BLaER1 treated with 17β-estradiol and CSF1 and Interleukin-3, amounts not matched to agents 10 nM and 100 nM (cell line): ENCODE measurements around the gene CRYZL1.

Source experiments
- H3K27ac ChIP-seq, 11 experiments: shearing (Covaris generic); formaldehyde crosslinking; 2 replicates each; pipeline ENCODE4 v1.8.1; 2022
- H3K27me3 ChIP-seq, 11 experiments: shearing (Covaris generic); formaldehyde crosslinking; 2 replicates each; pipeline ENCODE4 v1.8.1; 2022
- H3K36me3 ChIP-seq, 11 experiments: shearing (Covaris generic); formaldehyde crosslinking; 2 replicates each; pipeline ENCODE4 v1.8.1; 2022
- H3K4me1 ChIP-seq, 10 experiments: shearing (Covaris generic); formaldehyde crosslinking; 2 replicates each; pipeline ENCODE4 v1.8.1; 2022
- H3K4me2 ChIP-seq, 11 experiments: shearing (Covaris generic); formaldehyde crosslinking; 2 replicates each; pipeline ENCODE4 v1.8.1; 2022
- H3K4me3 ChIP-seq, 10 experiments: shearing (Covaris generic); formaldehyde crosslinking; 2 replicates each; pipeline ENCODE4 v1.8.1; 2022
- H3K9ac ChIP-seq, 11 experiments: shearing (Covaris generic); formaldehyde crosslinking; 2 replicates each; pipeline ENCODE4 v1.8.1; 2022
- H3K9me3 ChIP-seq, 11 experiments: shearing (Covaris generic); formaldehyde crosslinking; replicated peaks in 1 of 11; 2 replicates each; pipeline ENCODE4 v1.8.1; 2022
- H4K20me1 ChIP-seq, 11 experiments: shearing (Covaris generic); formaldehyde crosslinking; 2 replicates each; pipeline ENCODE4 v1.8.1; 2022
- Cebpa-rat ChIP-seq, 11 experiments: shearing (Covaris generic); IDR thresholded peaks; 2 replicates each; pipeline ENCODE4 v1.8.1; 2022

The CRYZL1 gene

GRCh38 chr21:33572350-33572749 lies 69.2 kb downstream of the CRYZL1 start:
- Histone ChIP-seq H3K4me1 (no peaks in the 10 kb centered on the region), H3K9ac (no peak overlapping the region), H3K36me3 (peaks cover 88 to 100% (median 95%) of the 10 kb centered on the region in 11 experiments)

GRCh38 chr21:33569991-33570390 lies 71.5 kb downstream of the CRYZL1 start:
- no peaks in the 10 kb centered on the region for H3K9me3 ChIP-seq
- H3K4me1 ChIP-seq, result no peaks in the 10 kb centered on the region
- H4K20me1 ChIP-seq, result peaks cover 53 to 100% (median 84%) of the 10 kb centered on the region in 11 experiments; a peak in 21 of 22 replicates
- H3K36me3 ChIP-seq, result peaks cover 81 to 100% (median 90%) of the 10 kb centered on the region in 11 experiments
- no peak overlapping the region for H3K27ac ChIP-seq
- H3K27me3 ChIP-seq, result no peaks in the 10 kb centered on the region
- no peak overlapping the region for H3K4me3 ChIP-seq
- TF ChIP-seq Cebpa-rat (IDR thresholded peaks at IDR 0.05), result no peak
- no peak overlapping the region for H3K9ac ChIP-seq
- H3K4me2 ChIP-seq, result no peak overlapping the region

More at GRCh38 chr21:33572350-33572749, 69.2 kb downstream of the CRYZL1 start:
- Histone ChIP-seq H3K27ac (no peak overlapping the region), H3K9me3 (no peaks in the 10 kb centered on the region), H3K27me3 (no peaks in the 10 kb centered on the region), H3K4me3 (no peak overlapping the region), H4K20me1 (peaks cover 60 to 100% (median 95%) of the 10 kb centered on the region in 11 experiments; a peak in 21 of 22 replicates), H3K4me2 (no peak overlapping the region)
- no peak for TF ChIP-seq Cebpa-rat (IDR thresholded peaks at IDR 0.05)

GRCh38 chr21:33568448-33568847 lies 73.1 kb downstream of the CRYZL1 start:
- no peak for TF ChIP-seq Cebpa-rat (IDR thresholded peaks at IDR 0.05)
- no peaks in the 10 kb centered on the region for H3K27me3 ChIP-seq
- H3K9me3 ChIP-seq, result no peaks in the 10 kb centered on the region
- H3K9ac ChIP-seq, result no peak overlapping the region
- H4K20me1 ChIP-seq, result peaks cover 55 to 100% (median 84%) of the 10 kb centered on the region in 11 experiments; a peak in 21 of 22 replicates
- H3K36me3 ChIP-seq, result peaks cover 77 to 100% (median 90%) of the 10 kb centered on the region in 11 experiments
- H3K4me1 ChIP-seq, result no peaks in the 10 kb centered on the region
- no peak overlapping the region for H3K4me2 ChIP-seq
- no peak overlapping the region for H3K27ac ChIP-seq
- H3K4me3 ChIP-seq, result no peak overlapping the region

- Histone ChIP-seq H3K4me2 (no peak overlapping the region), H3K4me3 (no peak overlapping the region), H3K9ac (no peak overlapping the region), H3K27me3 (no peaks in the 10 kb centered on the region), H3K27ac (no peak overlapping the region), H4K20me1 (peaks cover 61 to 100% (median 83%) of the 10 kb centered on the region in 11 experiments; a peak in 21 of 22 replicates), H3K4me1 (no peaks in the 10 kb centered on the region), H3K9me3 (no peaks in the 10 kb centered on the region), H3K36me3 (peaks cover 77 to 100% (median 88%) of the 10 kb centered on the region in 11 experiments)
- no peak for TF ChIP-seq Cebpa-rat (IDR thresholded peaks at IDR 0.05)
Observed at GRCh38 chr21:33567914-33568313, 73.6 kb downstream of the CRYZL1 start.

DNA sequence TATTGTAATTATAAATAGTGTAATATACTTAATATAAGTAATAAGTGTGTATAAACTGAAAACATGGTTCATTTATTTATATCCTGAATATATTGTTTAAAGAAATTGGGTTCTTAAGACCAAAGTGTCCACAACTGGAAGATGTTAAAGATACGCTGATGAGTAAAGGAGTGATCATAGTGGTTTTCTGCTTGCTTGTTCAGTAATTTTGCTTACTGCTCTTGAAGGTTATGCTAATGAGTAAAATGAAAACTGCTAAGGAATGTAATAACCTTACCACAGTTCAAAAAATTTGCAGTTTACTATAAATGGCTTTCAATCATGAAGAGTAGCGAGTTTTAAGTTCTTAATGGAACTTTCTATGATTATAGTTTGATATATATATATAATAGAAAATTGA lies 75.0 kb downstream of the CRYZL1 start:
- no peak for TF ChIP-seq Cebpa-rat (IDR thresholded peaks at IDR 0.05)
- Histone ChIP-seq H3K4me1 (no peaks in the 10 kb centered on the region), H4K20me1 (peaks cover 68 to 100% (median 84%) of the 10 kb centered on the region in 11 experiments), H3K4me3 (no peak overlapping the region), H3K4me2 (no peak overlapping the region), H3K27me3 (no peaks in the 10 kb centered on the region), H3K9ac (no peak overlapping the region), H3K9me3 (no peaks in the 10 kb centered on the region), H3K27ac (no peak overlapping the region), H3K36me3 (peaks cover 78 to 100% (median 89%) of the 10 kb centered on the region in 11 experiments)

- Histone ChIP-seq H3K9me3 (no peaks in the 10 kb centered on the region), H3K27me3 (no peaks in the 10 kb centered on the region), H3K36me3 (peaks cover 82 to 100% (median 95%) of the 10 kb centered on the region in 11 experiments), H3K4me3 (no peak overlapping the region), H3K4me2 (no peak overlapping the region), H3K4me1 (no peaks in the 10 kb centered on the region), H3K27ac (no peak overlapping the region), H3K9ac (no peak overlapping the region), H4K20me1 (peaks cover 82 to 100% (median 91%) of the 10 kb centered on the region in 11 experiments)
- no peak for TF ChIP-seq Cebpa-rat (IDR thresholded peaks at IDR 0.05)
Observed at GRCh38 chr21:33562389-33562788, 79.2 kb downstream of the CRYZL1 start.

DNA sequence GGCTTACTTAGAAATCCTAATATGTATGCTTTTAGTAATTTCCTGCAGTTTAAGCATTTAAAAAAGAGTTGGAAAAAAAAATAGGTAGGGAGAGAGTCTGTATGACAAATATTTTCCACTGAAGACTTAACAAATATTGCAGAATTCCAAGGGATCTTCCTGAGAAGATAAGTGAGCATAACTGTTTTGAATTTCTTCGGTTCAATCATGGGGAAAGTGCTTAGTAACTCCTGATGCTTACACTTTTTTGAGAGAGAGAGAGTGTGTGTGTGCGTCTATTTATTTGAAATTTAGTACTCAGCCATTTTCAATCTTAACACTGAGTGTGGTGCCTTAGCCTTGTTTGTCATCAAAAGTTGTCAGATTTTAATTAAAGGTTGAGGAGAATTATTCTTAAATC lies 80.2 kb downstream of the CRYZL1 start:
- H3K4me1 ChIP-seq, result no peaks in the 10 kb centered on the region
- TF ChIP-seq Cebpa-rat (IDR thresholded peaks at IDR 0.05), result no peak
- no peaks in the 10 kb centered on the region for H3K9me3 ChIP-seq
- no peak overlapping the region for H3K9ac ChIP-seq
- no peak overlapping the region for H3K4me2 ChIP-seq
- H4K20me1 ChIP-seq, result peaks cover 85 to 100% (median 94%) of the 10 kb centered on the region in 11 experiments
- peaks cover 82 to 100% (median 95%) of the 10 kb centered on the region in 11 experiments for H3K36me3 ChIP-seq
- no peak overlapping the region for H3K27ac ChIP-seq
- no peak overlapping the region for H3K4me3 ChIP-seq
- H3K27me3 ChIP-seq, result no peaks in the 10 kb centered on the region

DNA sequence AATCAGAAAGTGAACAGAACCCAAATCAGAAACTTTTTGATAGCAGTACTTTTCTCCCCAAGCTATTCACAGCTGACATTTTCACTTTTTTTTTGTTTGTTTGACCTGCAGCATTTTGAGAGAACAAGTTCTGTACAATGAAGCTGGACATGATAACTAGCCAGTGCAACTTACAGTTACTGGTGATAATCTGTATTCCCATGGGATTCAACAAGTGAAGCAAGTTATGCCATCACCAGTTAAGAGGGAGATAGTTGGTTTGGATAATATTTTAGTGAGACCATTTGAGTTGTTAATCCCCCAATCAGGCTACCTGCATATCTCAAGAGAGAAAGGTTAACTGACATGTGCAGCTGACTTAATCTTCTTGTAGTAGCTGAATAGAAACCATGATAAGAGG lies 80.6 kb downstream of the CRYZL1 start:
- no peak for TF ChIP-seq Cebpa-rat (IDR thresholded peaks at IDR 0.05)
- Histone ChIP-seq H3K9ac (no peak overlapping the region), H3K4me2 (no peak overlapping the region), H3K4me3 (no peak overlapping the region), H3K36me3 (peaks cover 86 to 100% (median 97%) of the 10 kb centered on the region in 11 experiments), H3K27ac (no peak overlapping the region), H3K27me3 (no peaks in the 10 kb centered on the region), H4K20me1 (peaks cover 89 to 100% (median 98%) of the 10 kb centered on the region in 11 experiments), H3K4me1 (0 out of 20 replicates have a peak, but pooled peaks cover 0 to 1% (median 0%) of the 10 kb centered on the region in 10 experiments), H3K9me3 (no peaks in the 10 kb centered on the region)

- Histone ChIP-seq H4K20me1 (peaks cover 95 to 100% (median 100%) of the 10 kb centered on the region in 11 experiments), H3K36me3 (peaks cover 97 to 100% (median 99%) of the 10 kb centered on the region in 11 experiments), H3K4me3 (no peak overlapping the region)
Observed at GRCh38 chr21:33559813-33560212, 81.7 kb downstream of the CRYZL1 start.

More at GRCh38 chr21:33559813-33560212, 81.7 kb downstream of the CRYZL1 start:
- no peak overlapping the region for H3K4me2 ChIP-seq
- no peak overlapping the region for H3K27ac ChIP-seq
- H3K9me3 ChIP-seq, result no peaks in the 10 kb centered on the region
- TF ChIP-seq Cebpa-rat (IDR thresholded peaks at IDR 0.05), result no peak
- no peak overlapping the region for H3K9ac ChIP-seq
- 0 out of 20 replicates have a peak, but pooled peaks cover 0 to 9% (median 0%) of the 10 kb centered on the region in 10 experiments for H3K4me1 ChIP-seq
- H3K27me3 ChIP-seq, result no peaks in the 10 kb centered on the region
